Thymus (tissue), 11 donors: Measurements from ENCODE around the gene CHRM4. TPM values are rescaled to one million over a fixed set of nuclear protein-coding genes. Genes with fewer than 3 reads are reported as not detected.
"Not testable (repeated sequence)": the region's sequence is repeated elsewhere in the genome, so short reads cannot be mapped to it uniquely, and the experiment has no call there.

ENCODE experiments used
- DNase-seq, 9 donors: peaks; one replicate each; pipeline ENCODE4 v3.0.0-alpha.2; 2013; ENCODE audit warnings: low spot score in 9 of 9, low read depth in 6 of 9, missing footprints in 1 of 9
- H3K27ac ChIP-seq, 2 donors: one replicate each; pipeline ENCODE4 v1.5.1; 2013; ENCODE audit warnings: control low read depth in 1 of 2, low read depth in 1 of 2, low read length in 1 of 2, mild to moderate bottlenecking in 1 of 2, moderate library complexity in 1 of 2
- H3K27me3 ChIP-seq, 2 donors: one replicate each; pipeline ENCODE4 v1.5.1; 2013; ENCODE audit warnings: low read length in 1 of 2; ENCODE audit not compliant: control insufficient read depth in 2 of 2, insufficient read depth in 1 of 2
- H3K36me3 ChIP-seq, 2 donors: one replicate each; pipeline ENCODE4 v1.5.1; 2013; ENCODE audit warnings: low read length in 1 of 2, mild to moderate bottlenecking in 1 of 2, moderate library complexity in 1 of 2; ENCODE audit not compliant: control insufficient read depth in 2 of 2, insufficient read depth in 2 of 2
- H3K4me1 ChIP-seq, 2 donors: one replicate each; pipeline ENCODE4 v1.5.1; 2013; ENCODE audit warnings: low read length in 2 of 2; ENCODE audit not compliant: control insufficient read depth in 2 of 2, insufficient read depth in 2 of 2
- H3K4me3 ChIP-seq, 2 donors: one replicate each; pipeline ENCODE4 v1.5.1; 2013; ENCODE audit warnings: low read length in 2 of 2, control low read depth in 1 of 2, mild to moderate bottlenecking in 1 of 2
- H3K9me3 ChIP-seq, 2 donors: one replicate each; pipeline ENCODE4 v1.5.1; 2013; ENCODE audit warnings: low read length in 1 of 2, mild to moderate bottlenecking in 1 of 2; ENCODE audit not compliant: control insufficient read depth in 2 of 2, insufficient read depth in 1 of 2
- WGBS: extraction: QIAGEN DNeasy Blood & Tissue Kit; methylation state at CpG from one replicate; pipeline ENCODE4 v1.1.7; 2013; 5-methylcytosine and 5-hydroxymethylcytosine counted together
- polyA plus RNA-seq: library from polyadenylated mRNA; stranded (reverse); fragments of 200-250 nt; gene quantifications from one replicate; pipeline ENCODE4 v1.2.3, GENCODE V29; 2013
- total RNA-seq: library from RNA; stranded (reverse); fragments of 120-200 nt; gene quantifications from one replicate; pipeline ENCODE4 v1.2.4, GENCODE V29; 2013
- donor health status: healthy.

The CHRM4 gene
- total and polyA plus RNA-seq, 2 donors = 0.23 to 3.6 TPM

- H3K36me3 ChIP-seq = peaks cover 20 to 21% of the 10 kb centered on the region in 2 donors
- H3K4me1 ChIP-seq = peaks cover 10 to 20% of the 10 kb centered on the region in 2 donors
- peaks cover 0 to 3% of the 10 kb centered on the region in 2 donors for H3K9me3 ChIP-seq
- DNase-seq = no peak
- H3K4me3 ChIP-seq = peak within 1 kb of the TSS; percentile 46 to 59
- WGBS = under 1% methylated on average over 95 of the region's 96 CpGs
- peaks cover 13 to 61% of the 10 kb centered on the region in 2 donors for H3K27me3 ChIP-seq
- peak within 1 kb of the TSS; percentile 72 to 76 for H3K27ac ChIP-seq
Observed at GRCh38 chr11:46381048-46381818, 10.3 kb downstream of the CHRM4 start, which contains the start of gene MDK. Gene MDK (plus strand): TSS chr11:46381669. CDS start chr11:46382058, 389 bp downstream.

GRCh38 chr11:46380340-46381047, 11.1 kb downstream of the CHRM4 start:
- Histone ChIP-seq H3K27ac (peak overlapping the region; percentile 72 to 76), H3K4me1 (peaks cover 10 to 20% of the 10 kb centered on the region in 2 donors), H3K9me3 (peaks cover 0 to 3% of the 10 kb centered on the region in 2 donors), H3K36me3 (peaks cover 28 to 29% of the 10 kb centered on the region in 2 donors), H3K4me3 (peak overlapping the region; percentile 46 to 59), H3K27me3 (peaks cover 12 to 53% of the 10 kb centered on the region in 2 donors)
- WGBS = 1% methylated on average over 45 of the region's 45 CpGs
- DNase-seq = peak in 2 of 9 donors; percentile 18 to 50

GRCh38 chr11:46379482-46380293, 11.9 kb downstream of the CHRM4 start:
- not testable (repeated sequence) for H3K4me3 ChIP-seq, DNase-seq

GRCh38 chr11:46378811-46379481, 12.6 kb downstream of the CHRM4 start:
- Histone ChIP-seq H3K4me1 (peaks cover 10 to 20% of the 10 kb centered on the region in 2 donors), H3K4me3 (no peak overlapping the region), H3K36me3 (peaks cover 43% of the 10 kb centered on the region in 2 donors), H3K9me3 (peaks cover 0 to 3% of the 10 kb centered on the region in 2 donors), H3K27me3 (peaks cover 12 to 38% of the 10 kb centered on the region in 2 donors), H3K27ac (no peak overlapping the region)
- WGBS = 92% methylated on average over 20 of the region's 20 CpGs
- DNase-seq = no peak

More at GRCh38 chr11:46379482-46380293, 11.9 kb downstream of the CHRM4 start:
- H3K4me1 ChIP-seq = peaks cover 10 to 20% of the 10 kb centered on the region in 2 donors
- H3K9me3 ChIP-seq, H3K27ac ChIP-seq: not testable (repeated sequence)
- WGBS = 85% methylated on average over 34 of the region's 36 CpGs
- peaks cover 35 to 36% of the 10 kb centered on the region in 2 donors for H3K36me3 ChIP-seq
- peaks cover 12 to 45% of the 10 kb centered on the region in 2 donors for H3K27me3 ChIP-seq

- H3K27ac ChIP-seq = no peak overlapping the region
- H3K9me3 ChIP-seq = peaks cover 0 to 3% of the 10 kb centered on the region in 2 donors
- 94% methylated on average over 10 of the region's 10 CpGs for WGBS
- H3K27me3 ChIP-seq = peaks cover 12 to 31% of the 10 kb centered on the region in 2 donors
- no peak for DNase-seq
- H3K4me3 ChIP-seq = no peak overlapping the region
- H3K4me1 ChIP-seq = peaks cover 10 to 20% of the 10 kb centered on the region in 2 donors
- H3K36me3 ChIP-seq = peaks cover 46 to 47% of the 10 kb centered on the region in 2 donors
Observed at GRCh38 chr11:46378296-46378695, 13.3 kb downstream of the CHRM4 start.

GRCh38 chr11:46377831-46378230, 13.7 kb downstream of the CHRM4 start:
- Histone ChIP-seq H3K27me3 (peaks cover 12 to 27% of the 10 kb centered on the region in 2 donors), H3K4me1 (peaks cover 10 to 19% of the 10 kb centered on the region in 2 donors), H3K36me3 (peaks cover 48 to 49% of the 10 kb centered on the region in 2 donors), H3K9me3 (peaks cover 0 to 3% of the 10 kb centered on the region in 2 donors), H3K27ac (no peak overlapping the region), H3K4me3 (no peak overlapping the region)
- no peak for DNase-seq
- WGBS = 97% methylated on average over 5 of the region's 5 CpGs

- Histone ChIP-seq H3K27me3 (peaks cover 7 to 21% of the 10 kb centered on the region in 2 donors), H3K4me3 (no peak overlapping the region), H3K4me1 (peaks cover 6 to 14% of the 10 kb centered on the region in 2 donors), H3K36me3 (peaks cover 53 to 54% of the 10 kb centered on the region in 2 donors), H3K27ac (no peak overlapping the region), H3K9me3 (peaks cover 0 to 3% of the 10 kb centered on the region in 2 donors)
- no peak for DNase-seq
- 98% methylated on average over 11 of the region's 11 CpGs for WGBS
Observed at GRCh38 chr11:46377290-46377689, 14.3 kb downstream of the CHRM4 start.
